GM19099 (cell line): Measurements from ENCODE around the gene PTH2.

Experiments used
- POLR2A ChIP-seq: IDR thresholded peaks from 3 replicates; pipeline ENCODE4 v1.6.1; 2011; ENCODE audit warnings: low read depth; ENCODE audit not compliant: insufficient read length; ENCODE audit errors: extremely low read depth

PTH2 gene, protein sequence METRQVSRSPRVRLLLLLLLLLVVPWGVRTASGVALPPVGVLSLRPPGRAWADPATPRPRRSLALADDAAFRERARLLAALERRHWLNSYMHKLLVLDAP

DNA sequence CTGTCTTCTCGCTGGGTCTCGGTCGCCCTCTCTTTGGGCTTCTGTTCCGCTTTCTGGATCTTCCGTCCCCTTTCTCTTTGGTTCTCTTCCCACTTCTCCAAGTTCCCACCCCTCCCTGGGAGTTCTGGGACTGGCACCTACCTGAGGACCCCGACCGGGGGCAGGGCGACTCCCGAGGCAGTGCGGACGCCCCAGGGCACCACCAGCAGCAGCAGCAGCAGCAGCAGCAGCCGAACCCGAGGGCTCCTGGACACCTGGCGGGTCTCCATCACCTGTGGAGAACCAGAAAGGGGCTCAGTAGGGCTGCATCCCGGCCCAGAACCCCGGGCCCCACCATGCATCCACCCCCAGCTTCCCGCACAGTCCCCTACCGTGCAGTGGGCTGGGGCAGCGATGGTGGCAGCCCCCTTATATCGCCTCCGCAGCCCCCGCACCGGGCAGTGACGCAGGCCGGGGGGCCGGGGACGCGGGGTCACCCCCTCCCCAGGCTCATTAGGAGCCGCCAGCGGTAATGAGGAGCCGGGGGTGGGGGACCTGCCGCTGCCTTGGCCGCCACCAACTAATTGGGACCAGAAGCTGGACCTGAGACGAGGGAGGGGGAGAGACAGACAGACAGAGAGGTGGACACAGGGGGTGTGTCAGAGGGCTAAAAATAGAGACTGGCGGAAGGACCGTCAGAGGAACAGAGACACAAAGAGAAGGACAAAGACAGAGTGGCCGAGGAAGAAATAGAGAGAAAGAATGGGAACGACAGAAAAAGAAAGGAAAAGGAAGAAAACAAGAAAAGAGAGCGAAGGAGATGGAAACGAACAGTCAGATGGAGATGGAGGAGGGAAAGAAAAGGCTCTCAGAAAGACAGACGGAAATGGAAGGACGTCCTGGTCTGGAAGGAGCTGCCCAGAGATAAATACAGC is at the start of gene PTH2:
Gene PTH2 (minus strand): TSS at position 371 of the 914 bp plus-strand sequence. CDS start 102 bp downstream, at position 269.
- no peak for TF ChIP-seq POLR2A

DNA sequence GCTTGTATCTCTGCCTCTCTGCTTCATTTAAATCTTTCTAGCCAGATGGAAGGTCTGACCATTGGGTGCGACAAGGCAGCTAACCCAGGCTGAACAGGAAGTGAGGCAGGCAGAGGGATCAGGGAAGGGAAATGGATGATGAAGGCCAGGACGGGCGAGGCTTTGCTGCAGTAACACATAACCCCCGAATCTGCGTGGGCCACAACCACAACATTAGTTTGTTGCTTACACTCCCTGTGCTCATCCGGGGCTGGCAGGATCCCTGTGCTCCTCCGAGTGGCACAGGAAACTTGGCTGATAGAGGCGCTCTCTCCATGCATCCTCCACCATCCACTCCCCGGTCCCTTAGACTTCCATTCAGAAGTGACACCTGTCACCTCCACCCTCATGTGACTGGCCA is 49.7 kb upstream of the PTH2 start:
- no peak for TF ChIP-seq POLR2A

DNA sequence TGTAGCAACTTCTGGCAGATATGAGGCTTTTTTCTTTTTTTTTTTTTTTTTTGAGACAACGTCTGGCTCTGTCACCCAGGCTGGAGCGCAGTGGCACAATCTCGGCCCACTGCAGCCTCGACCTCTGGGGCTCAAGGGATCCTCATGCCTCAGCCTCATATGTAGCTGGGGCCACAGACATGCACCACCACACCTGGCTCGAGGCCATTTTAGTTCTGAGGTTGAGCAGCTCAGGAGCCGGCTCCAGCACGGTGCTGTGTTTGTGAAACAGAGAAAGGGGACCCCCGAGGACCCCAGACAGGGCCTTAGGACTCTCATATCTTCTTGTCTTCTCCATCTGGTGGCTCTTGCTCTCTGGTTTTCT is 47.4 kb upstream of the PTH2 start:
- TF ChIP-seq POLR2A, result no peak

GRCh38 chr19:49469828-49470614 is 46.8 kb upstream of the PTH2 start:
- TF ChIP-seq POLR2A, result peak; percentile 30

GRCh38 chr19:49468746-49469447 is 45.7 kb upstream of the PTH2 start:
- no peak for TF ChIP-seq POLR2A

GRCh38 chr19:49468199-49468598 is 45.0 kb upstream of the PTH2 start:
- TF ChIP-seq POLR2A, result no peak

DNA sequence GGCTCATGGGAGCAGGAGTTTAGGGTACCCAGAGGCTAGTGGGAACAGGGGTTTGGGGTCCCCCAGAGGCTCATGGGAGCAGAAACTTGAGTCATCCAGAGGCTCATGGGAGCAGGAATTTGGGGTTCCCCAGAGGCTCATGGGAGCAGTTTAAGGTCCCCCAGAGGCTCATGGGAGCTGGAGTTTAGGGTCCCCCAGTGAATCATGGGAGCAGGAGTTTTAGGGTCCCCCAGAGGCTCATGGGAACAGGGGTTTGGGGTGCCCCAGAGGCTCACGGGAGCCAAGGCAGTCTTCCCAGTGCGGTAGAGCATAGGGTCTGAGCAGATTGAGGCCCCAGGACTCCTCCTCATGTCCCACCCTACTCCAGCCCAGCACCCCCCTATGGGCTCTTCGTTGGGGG is 42.1 kb upstream of the PTH2 start:
- TF ChIP-seq POLR2A, result no peak

DNA sequence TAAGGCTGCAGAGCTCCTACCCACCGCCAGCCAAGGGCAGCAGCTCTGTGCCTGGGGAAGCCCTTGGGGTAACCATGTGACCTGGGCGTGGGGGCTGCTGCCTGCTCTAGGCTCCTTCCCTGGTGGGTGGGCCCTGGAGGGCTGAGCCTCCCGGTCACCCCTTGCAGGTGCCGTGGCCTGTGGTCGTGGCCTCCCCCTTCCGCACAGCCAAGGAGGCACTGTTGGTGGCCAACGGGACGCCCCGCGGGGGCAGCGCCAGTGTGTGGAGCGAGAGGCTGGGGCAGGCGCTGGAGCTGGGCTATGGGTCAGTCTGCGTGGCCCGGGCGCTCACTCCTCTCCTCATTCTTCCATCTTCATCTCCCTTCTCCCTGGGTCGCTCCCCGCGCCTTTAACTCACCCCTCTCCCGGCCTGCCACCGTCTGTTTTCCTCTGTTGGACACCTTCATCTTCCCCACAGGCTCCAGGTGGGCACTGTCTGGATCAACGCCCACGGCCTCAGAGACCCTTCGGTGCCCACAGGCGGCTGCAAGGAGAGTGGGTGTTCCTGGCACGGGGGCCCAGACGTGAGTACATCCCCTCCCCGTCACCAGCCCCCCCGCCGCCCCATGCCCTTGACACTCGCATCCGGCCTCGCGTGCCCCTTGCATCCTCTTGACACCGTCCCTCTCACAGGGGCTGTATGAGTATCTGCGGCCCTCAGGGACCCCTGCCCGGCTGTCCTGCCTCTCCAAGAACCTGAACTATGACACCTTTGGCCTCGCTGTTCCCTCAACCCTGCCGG is 40.9 kb upstream of the PTH2 start:
- no peak for TF ChIP-seq POLR2A

GRCh38 chr19:49462492-49462891 is 39.3 kb upstream of the PTH2 start:
- no peak for TF ChIP-seq POLR2A

DNA sequence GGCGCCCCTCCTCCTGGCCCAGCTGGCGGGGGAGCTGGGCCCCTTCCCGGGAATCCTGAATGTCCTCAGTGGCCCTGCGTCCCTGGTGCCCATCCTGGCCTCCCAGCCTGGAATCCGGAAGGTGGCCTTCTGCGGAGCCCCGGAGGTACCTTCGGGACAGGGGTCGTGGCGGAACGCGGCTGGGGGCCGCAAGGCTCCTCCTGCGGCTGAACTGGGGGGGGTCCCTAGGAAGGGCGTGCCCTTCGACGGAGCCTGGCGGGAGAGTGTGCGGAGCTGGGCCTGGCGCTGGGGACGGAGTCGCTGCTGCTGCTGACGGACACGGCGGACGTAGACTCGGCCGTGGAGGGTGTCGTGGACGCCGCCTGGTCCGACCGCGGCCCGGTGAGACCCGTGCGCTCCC is 38.4 kb upstream of the PTH2 start:
- TF ChIP-seq POLR2A, result no peak

DNA sequence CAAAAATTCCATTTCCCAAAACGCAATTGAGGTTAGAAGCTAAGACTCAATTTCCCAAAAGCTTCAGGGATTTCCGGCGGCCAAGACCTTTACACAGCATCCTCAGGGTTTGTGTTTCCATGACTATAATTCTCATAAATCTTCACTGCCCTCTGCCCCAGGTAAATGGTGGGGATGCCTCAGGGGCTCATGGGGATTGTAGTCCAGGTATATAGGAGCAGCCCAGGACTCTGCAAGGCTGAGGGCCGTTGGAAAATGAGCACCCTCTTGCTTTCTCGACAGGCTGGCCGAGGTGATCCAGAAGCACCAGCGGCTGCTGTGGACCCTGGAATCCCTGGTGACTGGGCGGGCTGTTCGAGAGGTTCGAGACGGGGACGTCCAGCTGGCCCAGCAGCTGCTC is 36.1 kb upstream of the PTH2 start:
- no peak for TF ChIP-seq POLR2A

GRCh38 chr19:49458567-49458903 is 35.3 kb upstream of the PTH2 start:
- TF ChIP-seq POLR2A, result no peak

- TF ChIP-seq POLR2A, result no peak
These were observed 33.1 kb upstream of the PTH2 start for GRCh38 chr19:49456326-49456725.

GRCh38 chr19:49455773-49456172 is 32.5 kb upstream of the PTH2 start:
- no peak for TF ChIP-seq POLR2A
